DOHH2 (cell line): ENCODE results near the gene CTPS1.

Source experiments
- EZH2phosphoT487 ChIP-seq: fragments of 200-600 bp; sonication (generic); IDR thresholded peaks from 2 replicates; pipeline ENCODE4 v1.6.1; 2017; ENCODE audit warnings: borderline replicate concordance, mild to moderate bottlenecking, antibody characterized with exemption, low read length, moderate library complexity, mixed read lengths
- TF ChIP-seq, protein P1 (sequence below): fragments of 200-600 bp; sonication (generic); IDR thresholded peaks from one replicate; pipeline ENCODE4 v1.5.1; 2014; ENCODE audit warnings: antibody characterized with exemption, mild to moderate bottlenecking, low read depth, low read length; ENCODE audit not compliant: poor library complexity, severe bottlenecking

- TF ChIP-seq, protein P1, sequence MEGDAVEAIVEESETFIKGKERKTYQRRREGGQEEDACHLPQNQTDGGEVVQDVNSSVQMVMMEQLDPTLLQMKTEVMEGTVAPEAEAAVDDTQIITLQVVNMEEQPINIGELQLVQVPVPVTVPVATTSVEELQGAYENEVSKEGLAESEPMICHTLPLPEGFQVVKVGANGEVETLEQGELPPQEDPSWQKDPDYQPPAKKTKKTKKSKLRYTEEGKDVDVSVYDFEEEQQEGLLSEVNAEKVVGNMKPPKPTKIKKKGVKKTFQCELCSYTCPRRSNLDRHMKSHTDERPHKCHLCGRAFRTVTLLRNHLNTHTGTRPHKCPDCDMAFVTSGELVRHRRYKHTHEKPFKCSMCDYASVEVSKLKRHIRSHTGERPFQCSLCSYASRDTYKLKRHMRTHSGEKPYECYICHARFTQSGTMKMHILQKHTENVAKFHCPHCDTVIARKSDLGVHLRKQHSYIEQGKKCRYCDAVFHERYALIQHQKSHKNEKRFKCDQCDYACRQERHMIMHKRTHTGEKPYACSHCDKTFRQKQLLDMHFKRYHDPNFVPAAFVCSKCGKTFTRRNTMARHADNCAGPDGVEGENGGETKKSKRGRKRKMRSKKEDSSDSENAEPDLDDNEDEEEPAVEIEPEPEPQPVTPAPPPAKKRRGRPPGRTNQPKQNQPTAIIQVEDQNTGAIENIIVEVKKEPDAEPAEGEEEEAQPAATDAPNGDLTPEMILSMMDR: no peak
- TF ChIP-seq EZH2phosphoT487: no peak
Observed at GRCh38 chr1:41013796-41014195, 34.3 kb downstream of the CTPS1 start.
